MV-4-11 (cell line): Measurements from ENCODE around the gene SMARCA2.

Experiments used
- DNase-seq: peaks from one replicate; lab custom pipeline; 2025; lab: John Stamatoyannopoulos, UW

SMARCA2 gene

DNA sequence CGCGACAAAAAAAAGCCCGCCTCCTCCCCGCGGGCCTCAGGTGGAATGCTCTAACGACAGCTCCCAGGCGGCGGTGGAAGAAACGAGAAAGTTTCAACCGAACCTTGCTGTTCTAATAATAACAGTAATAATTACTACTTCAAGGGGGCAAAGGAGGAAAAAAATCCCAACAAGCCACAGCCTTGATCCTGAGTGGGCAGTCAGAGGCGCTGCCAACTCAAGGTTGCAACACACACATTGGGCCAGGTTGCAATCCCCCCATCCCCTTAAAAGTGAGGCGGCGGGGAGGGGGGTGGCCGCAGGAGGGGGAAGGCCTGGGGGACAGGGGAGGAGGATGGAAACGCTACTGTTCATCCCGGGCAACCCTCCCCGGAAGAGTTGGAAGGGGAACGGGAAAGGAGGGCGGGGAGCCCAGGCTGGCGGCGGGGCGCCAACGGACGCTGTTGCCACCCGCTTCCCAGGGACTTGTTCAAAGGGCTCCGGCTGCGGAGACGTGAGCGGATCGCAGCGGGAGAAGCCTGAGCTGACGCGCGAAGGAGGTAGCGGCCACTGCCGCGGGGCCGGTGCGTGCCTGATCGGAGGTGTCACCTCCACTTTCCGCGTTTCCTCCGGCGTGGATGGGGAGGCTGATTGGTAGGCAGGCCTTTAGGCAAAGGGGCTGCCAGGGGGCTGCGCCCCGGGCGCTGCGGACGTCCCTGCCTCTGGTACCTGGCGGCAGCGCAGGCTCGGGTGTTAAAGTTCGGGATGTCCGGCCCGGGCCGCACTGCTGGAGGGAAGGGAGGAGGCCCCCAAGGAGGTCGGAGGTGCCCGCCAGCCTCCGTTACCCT, 647 bp downstream of the SMARCA2 start:
- DNase-seq = peak; percentile 41

DNA sequence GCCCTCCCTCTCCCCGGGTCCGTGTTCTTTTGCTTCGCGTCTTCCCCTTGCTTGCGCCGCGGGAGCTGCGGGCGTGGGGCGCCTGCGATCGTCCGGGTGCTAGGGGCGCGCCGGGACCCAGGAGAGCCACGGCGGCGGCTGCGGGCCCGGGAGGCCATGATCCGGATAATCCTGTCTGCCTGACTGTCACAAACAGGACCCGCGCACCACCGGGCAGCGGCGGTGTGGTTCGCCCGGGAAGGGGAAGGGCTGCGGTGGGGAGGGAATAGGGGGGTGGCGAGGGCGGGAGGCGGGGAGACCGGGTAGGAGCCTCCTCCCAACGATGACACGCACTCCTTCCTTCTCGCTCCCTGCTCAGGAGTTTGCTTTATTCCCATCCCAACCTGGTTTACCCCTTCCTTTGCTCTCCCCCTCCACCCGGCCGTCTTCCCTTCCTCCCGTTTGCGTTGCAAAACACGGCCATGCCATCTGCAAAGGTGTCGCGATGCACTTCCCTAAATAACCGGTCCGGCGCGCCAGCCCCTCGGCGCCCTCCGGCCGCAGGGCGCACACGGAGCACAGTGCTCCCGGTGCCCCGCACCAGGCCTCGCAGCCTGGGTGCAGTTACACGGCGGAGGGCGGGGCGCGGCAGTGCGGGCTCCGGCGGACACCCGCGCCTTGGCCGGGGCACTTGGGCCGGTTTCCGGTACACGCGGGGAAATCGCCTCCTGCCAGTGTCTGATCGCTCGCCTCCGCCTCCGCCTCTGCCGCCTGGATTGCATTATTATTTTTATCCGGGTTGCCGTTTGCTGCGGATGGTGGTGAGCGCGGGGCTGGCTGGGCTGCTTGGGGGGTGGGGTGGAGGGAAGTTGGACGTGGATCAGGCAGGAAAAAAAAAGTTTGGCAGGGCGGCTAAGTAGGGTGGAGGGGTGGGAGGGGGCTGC, 1.5 kb downstream of the SMARCA2 start:
- DNase-seq = peak; percentile 67

DNA sequence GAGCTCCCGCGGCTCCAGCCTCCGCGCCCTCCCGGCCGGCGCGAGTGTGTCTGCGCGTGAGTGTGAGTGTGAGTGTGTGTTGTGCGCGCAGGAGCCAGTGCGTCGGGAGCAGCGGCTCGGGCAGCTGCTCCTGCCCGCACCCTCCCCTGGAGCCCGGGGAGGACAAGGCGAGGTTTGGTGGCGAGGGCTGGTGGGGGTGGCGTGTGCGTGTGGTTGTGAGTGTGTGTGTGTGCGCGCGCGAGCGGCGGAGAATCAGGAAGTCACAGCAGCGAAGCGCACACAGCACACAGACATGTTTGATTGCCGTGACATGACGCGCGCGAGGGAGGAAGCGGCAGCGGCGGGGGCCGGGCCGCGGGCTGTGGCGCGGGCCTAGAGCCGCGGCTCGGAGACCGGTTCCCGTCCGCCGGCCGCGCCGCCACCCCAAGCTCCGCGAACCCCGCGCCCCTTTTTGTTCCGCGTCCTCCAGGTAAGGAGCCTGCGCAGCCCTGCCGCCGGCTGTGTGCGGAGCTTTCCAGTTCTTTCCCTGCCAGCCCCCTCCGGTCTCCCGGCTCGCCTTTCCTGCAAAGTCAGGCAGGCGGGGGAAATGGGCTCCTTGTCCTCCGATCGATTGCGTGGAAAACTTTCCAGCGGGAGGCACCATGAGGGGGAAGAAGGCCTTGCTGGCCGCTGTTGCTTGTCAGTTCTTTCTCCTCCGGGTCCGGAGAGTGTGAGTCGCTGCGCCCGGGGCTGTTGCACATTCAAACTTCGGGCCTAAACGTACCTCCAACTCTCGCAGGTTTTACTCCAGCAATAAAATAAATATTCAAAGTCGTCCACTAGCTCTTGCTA, 2.4 kb downstream of the SMARCA2 start:
- peak; percentile 85 for DNase-seq

DNA sequence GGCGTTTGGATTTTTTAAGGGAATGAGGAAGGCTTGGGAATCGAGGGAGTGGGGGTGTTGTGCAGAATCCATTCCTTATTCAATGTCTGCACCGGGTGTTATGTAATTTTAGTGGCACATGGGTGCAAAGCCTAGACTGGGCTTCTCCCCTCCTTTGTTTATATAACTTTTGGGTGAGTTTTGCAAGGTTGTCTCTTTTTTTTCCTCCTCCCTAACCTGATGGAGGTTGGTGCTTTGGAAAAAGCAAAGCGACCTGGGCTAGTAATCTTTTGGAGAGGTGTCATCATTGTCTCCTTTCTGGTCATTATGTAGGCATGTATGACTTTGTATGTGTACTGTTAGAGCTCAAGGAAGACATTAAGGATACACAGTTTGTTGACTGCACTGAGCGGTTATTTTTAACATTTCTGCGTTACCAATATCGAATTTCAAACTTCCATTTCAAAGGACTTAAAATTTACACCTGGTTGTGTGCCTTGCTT, 3.1 kb downstream of the SMARCA2 start:
- peak; percentile 48 for DNase-seq

DNA sequence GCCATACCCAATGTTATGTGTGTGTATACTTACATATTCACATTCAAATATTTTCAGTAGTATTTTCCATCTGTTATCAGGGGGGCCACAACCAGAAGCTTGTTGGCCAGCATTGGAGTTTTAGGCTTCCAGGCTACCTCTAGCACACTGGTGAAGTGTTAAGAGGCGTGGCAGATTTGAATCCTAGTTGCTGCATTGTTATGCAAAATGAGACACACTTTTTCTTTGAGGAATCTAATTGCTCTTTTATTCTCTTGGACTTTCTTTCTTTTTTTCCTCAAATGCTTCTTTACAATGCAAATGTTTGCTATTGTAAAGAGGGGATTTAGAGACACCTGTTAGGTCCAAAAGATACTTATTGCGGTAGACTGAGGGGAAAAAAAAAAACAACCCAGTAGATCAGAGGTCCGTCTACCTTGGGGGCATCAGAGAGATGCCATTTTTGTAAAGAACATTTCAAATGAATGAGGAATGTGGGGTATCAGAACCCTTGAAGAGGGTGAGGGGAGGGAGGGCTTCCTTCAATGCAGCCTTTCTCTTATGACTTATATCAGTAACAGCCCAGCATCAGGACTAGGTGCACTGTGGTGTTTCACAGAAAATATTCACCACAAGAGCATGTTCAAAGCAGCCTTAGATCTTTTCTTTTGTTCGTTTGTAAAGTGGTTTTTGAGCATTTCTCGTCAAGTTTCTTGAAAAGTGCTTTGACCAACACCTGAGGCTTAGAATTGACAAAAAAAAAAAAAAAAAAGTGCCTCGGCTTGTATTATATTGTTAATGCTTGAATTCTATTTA, 3.8 kb downstream of the SMARCA2 start:
- no peak for DNase-seq

DNA sequence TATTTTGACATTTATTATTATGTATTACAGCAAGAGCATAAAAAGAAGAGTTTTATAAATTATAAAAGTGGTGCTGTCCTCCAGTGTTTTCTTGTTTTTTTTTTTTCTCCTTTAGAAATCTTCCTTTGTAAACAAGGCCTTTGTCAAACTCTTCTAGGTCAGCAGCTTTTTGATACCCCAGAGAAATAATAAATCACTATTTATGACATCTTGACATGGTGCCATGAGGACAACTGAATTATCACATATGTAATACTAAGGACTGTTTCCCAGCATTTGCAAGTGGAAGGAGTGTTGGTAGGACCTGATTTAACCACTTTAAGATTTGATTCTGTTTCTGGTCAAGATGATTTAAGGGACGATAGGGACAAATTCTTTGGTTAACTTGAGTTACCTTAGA, 4.6 kb downstream of the SMARCA2 start:
- DNase-seq = no peak

DNA sequence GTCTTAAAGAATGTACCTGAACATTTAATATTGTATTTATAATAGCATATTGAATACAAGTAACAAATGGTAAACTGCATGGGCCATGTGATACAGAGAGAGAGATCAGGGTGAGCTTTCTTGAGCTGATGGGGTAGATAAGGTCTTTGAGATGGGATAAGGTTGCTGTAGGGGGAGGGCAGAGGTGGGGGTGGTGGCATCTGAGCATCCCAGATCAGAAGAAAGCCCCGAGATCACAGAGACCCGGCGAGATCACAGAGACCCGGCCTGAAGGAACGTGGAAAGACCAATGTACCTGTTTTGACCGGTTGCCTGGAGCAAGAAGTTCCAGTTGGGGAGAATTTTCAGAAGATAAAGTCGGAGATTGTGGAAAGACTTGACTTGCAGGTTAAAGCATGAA, 6.6 kb downstream of the SMARCA2 start:
- no peak for DNase-seq

DNA sequence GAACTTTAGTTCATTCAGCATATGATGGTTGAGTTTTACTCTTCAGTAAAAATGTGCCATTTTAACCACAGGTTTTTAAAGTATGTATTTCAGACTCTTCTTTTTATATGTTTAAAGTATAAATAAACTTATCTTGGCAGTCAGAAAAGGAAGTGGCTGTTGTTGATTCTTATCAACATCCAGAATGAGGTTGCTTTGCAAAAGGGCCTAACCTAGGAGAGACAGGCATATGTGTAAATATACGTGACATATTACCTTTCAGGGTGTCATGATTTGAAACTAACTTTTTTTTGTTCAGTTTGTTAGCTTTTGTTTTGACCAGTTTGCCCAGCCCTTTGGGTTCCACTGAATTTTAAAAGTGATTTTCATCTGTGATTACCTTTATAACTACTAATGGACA, 7.4 kb downstream of the SMARCA2 start:
- DNase-seq = no peak

DNA sequence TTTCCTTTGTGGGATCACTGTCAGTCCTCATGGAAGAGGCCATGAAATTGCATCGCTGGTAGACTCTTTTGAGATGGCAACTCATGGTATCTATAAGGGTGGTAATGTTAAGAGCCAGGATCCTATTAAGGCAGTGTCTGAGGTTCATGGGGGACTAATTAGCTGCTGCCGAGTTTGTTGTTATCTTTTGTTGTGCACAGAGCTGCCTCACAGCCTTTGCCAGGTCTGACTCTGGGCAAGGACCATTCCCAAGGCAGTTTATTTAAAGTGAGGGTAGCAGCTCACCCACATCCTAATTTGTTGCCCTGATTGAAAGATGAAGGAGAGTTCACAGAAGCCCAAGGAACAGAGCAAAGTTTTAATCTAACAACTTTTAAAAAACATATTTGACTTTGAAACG, 7.9 kb downstream of the SMARCA2 start:
- no peak for DNase-seq

DNA sequence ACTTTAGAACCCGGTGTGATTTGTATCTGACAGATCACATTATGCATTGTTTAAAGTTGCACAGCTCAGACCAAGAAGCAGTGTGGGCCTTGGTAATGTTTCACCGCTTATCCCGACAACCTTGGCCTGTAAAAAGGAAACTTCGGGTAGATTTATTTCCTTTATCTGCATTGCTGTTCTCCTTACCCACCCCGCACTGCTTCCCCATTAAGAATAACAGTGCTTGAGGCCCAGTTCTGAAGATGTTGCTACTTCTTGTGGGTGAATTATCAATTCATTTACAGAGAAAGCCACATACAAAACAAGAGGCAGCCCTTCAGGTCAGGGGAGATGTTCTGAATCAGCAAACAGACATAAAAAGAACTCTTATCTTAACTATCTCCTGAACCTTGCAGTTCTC, 8.4 kb downstream of the SMARCA2 start:
- DNase-seq = peak; percentile 14

DNA sequence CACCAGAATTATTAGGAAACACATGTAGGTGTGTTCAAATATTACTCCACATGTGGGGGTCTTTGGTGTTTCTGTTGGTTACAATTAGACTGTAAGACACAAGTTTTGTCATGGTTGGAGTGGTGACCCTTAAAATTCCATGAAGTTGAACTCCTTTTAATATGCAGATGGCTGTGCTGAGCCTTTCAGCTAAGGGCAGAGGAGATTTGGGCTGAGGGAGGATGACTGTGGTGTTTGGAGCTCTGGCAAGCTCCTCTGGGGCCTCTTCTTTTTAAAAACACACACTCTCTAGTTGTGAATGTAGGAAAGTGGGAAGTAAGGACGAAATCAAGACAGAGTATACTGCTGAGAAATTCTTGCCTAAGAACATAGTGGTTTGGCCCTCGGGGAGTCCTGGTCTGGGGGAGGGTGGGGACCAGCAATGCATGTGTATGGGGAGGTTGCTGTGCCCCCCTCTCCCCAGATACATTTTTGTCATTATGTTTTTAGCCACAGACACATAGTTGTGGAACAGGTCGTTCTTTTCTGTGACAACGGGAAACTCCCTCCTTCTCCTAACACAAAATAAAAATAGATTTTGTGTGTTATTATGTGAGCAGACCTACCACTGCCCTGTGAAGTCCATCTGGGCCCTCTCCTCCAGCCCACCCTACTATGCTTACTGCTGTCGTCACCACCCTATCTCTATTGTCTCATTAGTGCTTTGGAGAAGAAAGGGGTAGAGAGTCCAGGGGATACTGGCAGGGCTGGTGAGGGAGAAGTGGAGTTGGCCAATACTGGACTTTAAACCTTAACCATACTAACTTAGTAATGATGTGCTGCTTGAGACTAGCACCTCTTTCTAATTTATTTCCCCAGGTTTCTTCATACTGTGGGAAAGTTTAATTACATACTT, 10.0 kb downstream of the SMARCA2 start:
- DNase-seq = peak; percentile 79

DNA sequence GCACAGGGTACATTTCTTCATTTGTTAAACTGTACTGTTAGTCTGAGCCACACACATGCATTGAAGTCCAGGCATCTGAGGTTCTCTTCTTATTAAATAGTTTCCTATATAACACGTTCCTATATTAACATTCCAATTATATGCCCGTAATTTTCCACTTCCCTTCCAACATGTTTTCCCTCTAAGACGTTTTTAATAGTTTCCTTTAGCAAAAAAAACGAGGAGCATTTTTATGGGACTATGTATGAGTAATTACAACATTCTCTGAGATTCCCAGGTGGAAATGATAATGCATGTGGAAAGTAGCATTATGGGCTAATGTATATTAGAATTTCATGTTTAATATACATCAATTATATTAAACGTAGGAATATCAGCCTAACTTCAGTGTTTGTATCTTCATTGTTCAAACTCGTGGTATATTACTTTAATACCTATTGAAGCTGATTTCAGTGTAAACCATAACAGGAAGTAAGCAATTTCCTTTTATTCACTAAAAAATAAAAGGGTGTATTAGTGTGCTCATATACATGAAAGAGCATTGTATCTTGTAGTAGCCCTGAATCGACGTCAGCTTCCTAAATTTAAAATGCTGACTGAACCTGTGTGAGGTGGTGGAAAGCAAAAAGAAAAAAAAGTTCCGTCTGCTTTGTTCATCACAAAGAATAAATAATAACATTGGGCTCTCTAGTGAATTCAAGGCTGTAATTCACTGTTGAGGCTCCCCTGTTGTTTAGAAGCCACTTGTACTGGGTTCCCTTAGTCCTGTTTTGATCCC, 11.3 kb downstream of the SMARCA2 start:
- no peak for DNase-seq

DNA sequence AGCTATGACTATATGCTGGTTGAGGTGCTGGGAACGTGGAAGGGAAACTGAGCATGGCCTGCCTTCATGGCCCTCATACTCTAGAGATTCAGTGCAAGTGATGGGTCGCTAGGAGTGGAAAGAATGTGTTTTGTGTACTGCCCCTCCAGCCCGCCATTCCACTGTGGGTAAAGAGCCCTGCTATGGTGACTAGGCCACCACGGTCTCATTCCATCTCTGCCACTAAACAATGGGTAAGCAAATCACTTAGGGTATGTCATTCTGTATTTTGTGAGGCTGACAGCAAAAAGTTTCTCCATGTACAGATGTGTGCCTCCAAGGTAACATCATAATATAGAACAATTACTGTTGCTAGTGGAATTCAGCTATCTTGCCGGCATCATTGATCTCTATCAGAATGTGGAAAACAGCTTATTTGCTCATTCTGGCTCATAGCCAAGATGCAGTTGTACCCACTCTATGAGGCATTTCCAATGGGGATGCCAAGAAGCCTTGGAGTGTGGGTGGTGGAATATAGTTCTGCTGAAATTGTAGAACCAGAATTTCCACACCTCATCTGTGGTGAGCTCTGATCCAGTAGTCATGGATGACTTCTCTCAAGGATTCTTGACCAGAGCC, 12.5 kb downstream of the SMARCA2 start:
- no peak for DNase-seq

DNA sequence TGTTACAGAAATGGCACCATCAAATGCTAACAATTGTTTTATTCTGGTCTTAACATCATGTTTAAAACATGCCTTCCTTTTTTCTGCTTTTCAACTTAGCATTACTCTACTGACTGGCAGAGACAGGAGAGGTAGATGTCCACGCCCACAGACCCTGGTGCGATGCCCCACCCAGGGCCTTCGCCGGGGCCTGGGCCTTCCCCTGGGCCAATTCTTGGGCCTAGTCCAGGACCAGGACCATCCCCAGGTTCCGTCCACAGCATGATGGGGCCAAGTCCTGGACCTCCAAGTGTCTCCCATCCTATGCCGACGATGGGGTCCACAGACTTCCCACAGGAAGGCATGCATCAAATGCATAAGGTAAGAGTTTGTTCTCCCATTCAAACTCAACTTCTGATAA, 13.7 kb downstream of the SMARCA2 start:
- DNase-seq = no peak

DNA sequence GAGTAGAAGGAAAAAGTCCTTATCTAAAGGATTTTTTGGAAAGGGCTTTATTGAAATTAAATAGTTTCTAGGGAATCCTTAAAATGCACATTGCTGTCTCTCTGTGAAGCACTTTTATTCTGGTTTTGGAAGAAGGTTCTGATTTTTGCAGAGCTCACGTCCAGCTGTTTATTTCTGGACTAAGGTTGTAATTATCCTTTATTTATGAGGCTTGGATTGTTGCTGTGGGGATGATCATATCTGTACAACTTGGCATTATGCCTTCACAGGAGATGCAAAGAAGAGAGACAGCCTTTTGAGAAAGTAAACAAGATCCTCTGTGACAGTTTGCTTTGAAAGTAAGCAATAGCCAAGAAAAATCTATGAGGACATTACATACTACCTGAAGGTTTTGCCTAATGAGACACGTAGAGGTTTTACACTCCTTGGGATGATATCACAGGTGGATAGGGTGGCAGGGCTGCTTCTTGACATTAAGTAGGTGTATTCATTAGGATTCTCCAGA, 14.6 kb downstream of the SMARCA2 start:
- DNase-seq = no peak

DNA sequence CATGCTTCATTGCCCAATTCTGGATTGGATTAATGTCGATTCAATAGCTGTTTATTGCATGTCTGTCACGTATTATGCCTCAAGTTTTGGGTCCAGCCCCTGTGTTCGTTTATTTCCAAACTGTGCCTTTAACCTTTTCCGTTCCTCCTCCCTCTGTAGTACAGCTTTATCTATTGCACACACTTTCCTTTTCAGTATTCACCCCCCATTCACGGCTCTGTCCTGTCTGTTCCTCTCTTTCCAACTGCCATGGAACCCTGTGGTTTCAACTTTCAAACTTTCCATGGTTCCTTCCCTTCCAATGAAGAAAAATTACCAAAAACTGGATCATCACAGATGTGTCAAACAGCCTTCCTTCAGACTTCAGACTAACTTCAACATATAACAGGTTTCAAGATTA, 17.1 kb downstream of the SMARCA2 start:
- DNase-seq = no peak

DNA sequence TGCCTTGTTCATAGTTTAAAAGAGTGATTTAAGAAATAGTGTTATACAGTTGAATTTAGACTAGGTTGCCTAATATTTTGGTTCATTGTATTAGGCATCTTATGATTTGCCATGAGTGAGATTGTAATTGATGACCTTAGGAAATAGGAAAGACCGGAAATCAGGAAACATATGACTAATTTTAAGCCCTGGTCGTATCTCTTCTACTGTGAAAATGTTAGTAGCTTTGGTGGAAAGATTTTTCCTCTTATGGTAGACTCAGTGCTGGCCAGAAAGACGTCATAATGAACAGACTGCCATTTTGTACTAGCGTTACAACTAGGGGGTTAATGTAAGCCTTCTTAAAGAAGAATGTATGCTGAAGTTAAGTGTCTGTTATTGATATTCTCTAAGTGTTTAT, 21.7 kb downstream of the SMARCA2 start:
- no peak for DNase-seq

DNA sequence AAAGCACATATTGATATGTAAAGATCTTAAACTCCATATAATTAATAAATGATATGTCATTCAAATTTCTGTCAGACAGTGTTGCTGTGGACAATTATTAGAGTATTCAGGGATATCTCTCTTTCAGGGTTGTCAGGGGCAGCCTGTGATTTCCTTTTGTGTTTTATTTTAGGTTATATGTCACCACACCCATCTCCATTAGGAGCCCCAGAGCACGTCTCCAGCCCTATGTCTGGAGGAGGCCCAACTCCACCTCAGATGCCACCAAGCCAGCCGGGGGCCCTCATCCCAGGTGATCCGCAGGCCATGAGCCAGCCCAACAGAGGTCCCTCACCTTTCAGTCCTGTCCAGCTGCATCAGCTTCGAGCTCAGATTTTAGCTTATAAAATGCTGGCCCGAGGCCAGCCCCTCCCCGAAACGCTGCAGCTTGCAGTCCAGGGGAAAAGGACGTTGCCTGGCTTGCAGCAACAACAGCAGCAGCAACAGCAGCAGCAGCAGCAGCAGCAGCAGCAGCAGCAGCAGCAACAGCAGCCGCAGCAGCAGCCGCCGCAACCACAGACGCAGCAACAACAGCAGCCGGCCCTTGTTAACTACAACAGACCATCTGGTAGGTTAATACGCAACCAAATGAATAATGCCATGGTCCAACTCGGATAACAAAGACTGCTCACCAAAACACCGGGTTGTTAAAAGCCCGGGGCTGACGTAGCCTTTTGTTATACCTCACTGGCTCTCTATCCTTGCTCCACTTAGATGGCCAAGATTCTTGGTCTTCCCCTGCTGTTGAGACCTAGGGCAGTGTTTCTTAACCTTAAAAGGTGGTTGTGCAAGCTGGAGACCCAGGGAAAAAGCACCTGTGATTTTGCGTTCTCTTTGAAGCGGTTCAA, 24.4 kb downstream of the SMARCA2 start:
- no peak for DNase-seq
